ENCODE measurements around the gene MMP26. TPM values are rescaled to one million over a fixed set of nuclear protein-coding genes. Genes with fewer than 3 reads are reported as not detected.

Gene MMP26
- total and polyA plus RNA-seq, 2 donors (not counting 1 experiment from before 2014, with no cell fraction given) = not detected

- H3K79me2 ChIP-seq (ENCODE audit: control insufficient read depth, insufficient read depth, low read length) = no peaks in the 10 kb centered on the region
- H3K4me2 ChIP-seq (ENCODE audit: extremely low read depth, insufficient read depth, low read length) = no peak overlapping the region
- no peak overlapping the region for H3K4me3 ChIP-seq (replicated peaks in 1 of 4; ENCODE audit: control extremely low read depth in 1 of 4, insufficient read depth in 1 of 4, low read depth in 3 of 4, low read length in 4 of 4)
- no peaks in the 10 kb centered on the region for H3K4me1 ChIP-seq (ENCODE audit: control insufficient read depth, extremely low read depth, insufficient read depth, low read length)
- no peaks in the 10 kb centered on the region for H3K9me3 ChIP-seq (ENCODE audit: control insufficient read depth, insufficient read depth, low read depth, low read length)
- H3K27ac ChIP-seq (ENCODE audit: insufficient read depth, low read length) = no peak overlapping the region
- no peak overlapping the region for H3K9ac ChIP-seq (ENCODE audit: insufficient read depth, low read length)
- no peak for DNase-seq (ENCODE audit: low read depth in 2 of 2)
- H3K27me3 ChIP-seq (ENCODE audit: control insufficient read depth, insufficient read depth, low read length) = no peaks in the 10 kb centered on the region
- H4K20me1 ChIP-seq (ENCODE audit: control insufficient read depth, extremely low read depth, insufficient read depth, low read length) = no peaks in the 10 kb centered on the region
- no peak overlapping the region for H2AFZ ChIP-seq (ENCODE audit: low read length)
- H3K36me3 ChIP-seq (ENCODE audit: control insufficient read depth, insufficient read depth, low read length) = no peaks in the 10 kb centered on the region
- TF ChIP-seq CTCF (conservative IDR thresholded peaks at IDR 0.05 in 1 of 2, IDR thresholded peaks at IDR 0.05 in 1 of 2; ENCODE audit: low read depth in 1 of 2, low read length in 2 of 2) = no peak
- TF ChIP-seq EZH2 (IDR thresholded peaks at IDR 0.05; ENCODE audit: low read length, missing control alignments) = no peak
Observed at GRCh38 chr11:4699697-4700435, 4.7 kb upstream of the MMP26 start.

GRCh38 chr11:4700436-4700820, 4.2 kb upstream of the MMP26 start:
- Histone ChIP-seq H2AFZ (ENCODE audit: low read length) (no peak overlapping the region), H3K79me2 (ENCODE audit: control insufficient read depth, insufficient read depth, low read length) (no peaks in the 10 kb centered on the region), H3K9me3 (ENCODE audit: control insufficient read depth, insufficient read depth, low read depth, low read length) (no peaks in the 10 kb centered on the region), H3K27me3 (ENCODE audit: control insufficient read depth, insufficient read depth, low read length) (no peaks in the 10 kb centered on the region), H3K4me1 (ENCODE audit: control insufficient read depth, extremely low read depth, insufficient read depth, low read length) (no peaks in the 10 kb centered on the region), H3K4me3 (replicated peaks in 1 of 4; ENCODE audit: control extremely low read depth in 1 of 4, insufficient read depth in 1 of 4, low read depth in 3 of 4, low read length in 4 of 4) (no peak overlapping the region), H3K4me2 (ENCODE audit: extremely low read depth, insufficient read depth, low read length) (no peak overlapping the region), H4K20me1 (ENCODE audit: control insufficient read depth, extremely low read depth, insufficient read depth, low read length) (no peaks in the 10 kb centered on the region), H3K9ac (ENCODE audit: insufficient read depth, low read length) (no peak overlapping the region), H3K36me3 (ENCODE audit: control insufficient read depth, insufficient read depth, low read length) (no peaks in the 10 kb centered on the region), H3K27ac (ENCODE audit: insufficient read depth, low read length) (no peak overlapping the region)
- TF ChIP-seq EZH2 (IDR thresholded peaks at IDR 0.05; ENCODE audit: low read length, missing control alignments) (no peak), CTCF (conservative IDR thresholded peaks at IDR 0.05 in 1 of 2, IDR thresholded peaks at IDR 0.05 in 1 of 2; ENCODE audit: low read depth in 1 of 2, low read length in 2 of 2) (no peak)
- DNase-seq (ENCODE audit: low read depth in 2 of 2) = no peak

- DNase-seq (ENCODE audit: low read depth in 2 of 2) = no peak
- H3K9me3 ChIP-seq (ENCODE audit: control insufficient read depth, insufficient read depth, low read depth, low read length) = no peaks in the 10 kb centered on the region
- TF ChIP-seq EZH2 (IDR thresholded peaks at IDR 0.05; ENCODE audit: low read length, missing control alignments) = no peak
- no peak for TF ChIP-seq CTCF (conservative IDR thresholded peaks at IDR 0.05 in 1 of 2, IDR thresholded peaks at IDR 0.05 in 1 of 2; ENCODE audit: low read depth in 1 of 2, low read length in 2 of 2)
- H2AFZ ChIP-seq (ENCODE audit: low read length) = no peak overlapping the region
- no peak overlapping the region for H3K27ac ChIP-seq (ENCODE audit: insufficient read depth, low read length)
- H3K36me3 ChIP-seq (ENCODE audit: control insufficient read depth, insufficient read depth, low read length) = no peaks in the 10 kb centered on the region
- H3K4me2 ChIP-seq (ENCODE audit: extremely low read depth, insufficient read depth, low read length) = no peak overlapping the region
- H3K4me1 ChIP-seq (ENCODE audit: control insufficient read depth, extremely low read depth, insufficient read depth, low read length) = no peaks in the 10 kb centered on the region
- H3K27me3 ChIP-seq (ENCODE audit: control insufficient read depth, insufficient read depth, low read length) = no peaks in the 10 kb centered on the region
- H3K9ac ChIP-seq (ENCODE audit: insufficient read depth, low read length) = no peak overlapping the region
- no peaks in the 10 kb centered on the region for H4K20me1 ChIP-seq (ENCODE audit: control insufficient read depth, extremely low read depth, insufficient read depth, low read length)
- H3K4me3 ChIP-seq (replicated peaks in 1 of 4; ENCODE audit: control extremely low read depth in 1 of 4, insufficient read depth in 1 of 4, low read depth in 3 of 4, low read length in 4 of 4) = no peak overlapping the region
- no peaks in the 10 kb centered on the region for H3K79me2 ChIP-seq (ENCODE audit: control insufficient read depth, insufficient read depth, low read length)
Observed at GRCh38 chr11:4704790-4705334, 278 bp downstream of the MMP26 start.

Data from fibroblast of lung (primary cell).